GM18505 (cell line): ENCODE data around the gene CDKL2.
"Not testable (repeated sequence)": the region's sequence is repeated elsewhere in the genome, so short reads cannot be mapped to it uniquely, and the experiment has no call there.

ENCODE experiments used
- ATAC-seq: cut with Tn5 transposase; IDR thresholded peaks from one replicate; pipeline ENCODE4 v1.9.1; 2021; ENCODE audit not compliant: unreplicated experiment
- POLR2A ChIP-seq: IDR thresholded peaks from 4 replicates; pipeline ENCODE4 v1.6.1; 2011; ENCODE audit warnings: borderline replicate concordance; ENCODE audit not compliant: insufficient read depth, insufficient read length; ENCODE audit errors: extremely low read depth

CDKL2 gene

GRCh38 chr4:75630174-75630936, at the start of gene CDKL2:
Gene CDKL2, minus strand, starts transcription at chr4:75630528. Its CDS starts 4,540 bp downstream, at chr4:75625988.
- no peak for TF ChIP-seq POLR2A
- ATAC-seq = peak; percentile 99

GRCh38 chr4:75678965-75679364, 48.6 kb upstream of the CDKL2 start:
- no peak for TF ChIP-seq POLR2A
- no peak for ATAC-seq

GRCh38 chr4:75678473-75678872, 48.1 kb upstream of the CDKL2 start:
- no peak for ATAC-seq
- TF ChIP-seq POLR2A = no peak

- TF ChIP-seq POLR2A = no peak
- ATAC-seq = no peak
Measured at GRCh38 chr4:75675004-75675531, 44.7 kb upstream of the CDKL2 start.

GRCh38 chr4:75673959-75674328, 43.6 kb upstream of the CDKL2 start:
- no peak for TF ChIP-seq POLR2A
- ATAC-seq = no peak

- peak; percentile 91 for TF ChIP-seq POLR2A
- ATAC-seq = peak; percentile 91
Measured at GRCh38 chr4:75673027-75673958, 43.0 kb upstream of the CDKL2 start, which contains the start of gene G3BP2. Gene G3BP2, minus strand, starts transcription at chr4:75673411. Its CDS starts 11,386 bp downstream, at chr4:75662025.

- no peak for TF ChIP-seq POLR2A
- peak; percentile 30 for ATAC-seq
Measured at GRCh38 chr4:75672461-75673026, 42.2 kb upstream of the CDKL2 start.

- no peak for ATAC-seq
Measured at GRCh38 chr4:75671802-75672421, 41.6 kb upstream of the CDKL2 start.

GRCh38 chr4:75668596-75668995, 38.3 kb upstream of the CDKL2 start:
- no peak for ATAC-seq
- TF ChIP-seq POLR2A = no peak

More at GRCh38 chr4:75671802-75672421, 41.6 kb upstream of the CDKL2 start:
- TF ChIP-seq POLR2A = no peak

GRCh38 chr4:75667636-75668035, 37.3 kb upstream of the CDKL2 start:
- not testable (repeated sequence) for ATAC-seq

- ATAC-seq = no peak
- no peak for TF ChIP-seq POLR2A
Measured at GRCh38 chr4:75666299-75666698, 36.0 kb upstream of the CDKL2 start.

- not testable (repeated sequence) for ATAC-seq
Measured at GRCh38 chr4:75664604-75665003, 34.3 kb upstream of the CDKL2 start.

GRCh38 chr4:75662626-75663025, 32.3 kb upstream of the CDKL2 start:
- ATAC-seq = no peak
- TF ChIP-seq POLR2A = no peak
